Urinary bladder (tissue), 4 donors: ENCODE measurements around the gene CTNNBL1. TPM values are rescaled to one million over a fixed set of nuclear protein-coding genes. Genes with fewer than 3 reads are reported as not detected.

Experiments used
- DNase-seq: peaks from one replicate; pipeline ENCODE4 v3.0.0-alpha.2; 2015; ENCODE audit errors: extremely low spot score
- H3K27ac ChIP-seq: one replicate; pipeline ENCODE4 v1.5.1; 2013; ENCODE audit warnings: low read depth, mild to moderate bottlenecking, moderate library complexity
- H3K36me3 ChIP-seq: one replicate; pipeline ENCODE4 v1.6.1; 2013; ENCODE audit warnings: mild to moderate bottlenecking, moderate library complexity; ENCODE audit not compliant: insufficient read depth
- H3K4me1 ChIP-seq: one replicate; pipeline ENCODE4 v1.6.1; 2013; ENCODE audit warnings: mild to moderate bottlenecking, moderate library complexity; ENCODE audit not compliant: insufficient read depth
- H3K4me3 ChIP-seq: one replicate; pipeline ENCODE4 v1.5.1; 2013; ENCODE audit warnings: low read depth, low read length
- WGBS: extraction: QIAGEN DNeasy Blood & Tissue Kit; methylation state at CpG from one replicate; pipeline ENCODE4 v1.1.7; 2013; 5-methylcytosine and 5-hydroxymethylcytosine counted together
- polyA plus RNA-seq: library from polyadenylated mRNA; stranded (reverse); fragments of 200-250 nt; gene quantifications from one replicate; pipeline ENCODE4 v1.2.3, GENCODE V29; 2013
- total RNA-seq: library from RNA; depleted of rRNA; stranded (reverse); fragments of >200 nt; gene quantifications from one replicate; pipeline ENCODE4 v1.2.3, GENCODE V29; 2014
- donor health status: healthy with polysubstance abuse.
- donor health status: healthy.

CTNNBL1 gene
- total and polyA plus RNA-seq, 2 donors, result 22.2 to 39.3 TPM

DNA sequence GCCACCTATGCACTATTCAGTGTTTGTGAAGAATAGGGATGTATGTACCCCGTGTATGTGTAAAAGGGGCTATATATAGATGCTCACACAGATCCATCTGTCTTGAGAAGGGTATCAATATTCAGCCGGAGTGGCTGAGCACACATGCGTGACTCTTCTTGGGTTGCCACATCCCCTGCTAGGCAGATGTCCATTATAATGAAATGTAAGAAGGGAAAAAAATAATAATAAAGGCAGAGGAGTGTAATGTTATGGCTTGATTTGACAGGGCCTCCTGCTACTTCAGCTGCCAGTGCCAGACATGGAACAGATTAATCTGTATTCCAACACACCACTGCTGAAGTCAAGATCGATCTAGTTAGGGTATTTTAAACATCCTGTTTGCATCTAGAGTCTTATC, 134.9 kb downstream of the CTNNBL1 start:
- no peaks in the 10 kb centered on the region for H3K36me3 ChIP-seq
- 81% methylated on average over 4 of the region's 4 CpGs for WGBS
- no peak overlapping the region for H3K4me3 ChIP-seq
- H3K4me1 ChIP-seq, result no peaks in the 10 kb centered on the region
- no peak overlapping the region for H3K27ac ChIP-seq
- no peak for DNase-seq

DNA sequence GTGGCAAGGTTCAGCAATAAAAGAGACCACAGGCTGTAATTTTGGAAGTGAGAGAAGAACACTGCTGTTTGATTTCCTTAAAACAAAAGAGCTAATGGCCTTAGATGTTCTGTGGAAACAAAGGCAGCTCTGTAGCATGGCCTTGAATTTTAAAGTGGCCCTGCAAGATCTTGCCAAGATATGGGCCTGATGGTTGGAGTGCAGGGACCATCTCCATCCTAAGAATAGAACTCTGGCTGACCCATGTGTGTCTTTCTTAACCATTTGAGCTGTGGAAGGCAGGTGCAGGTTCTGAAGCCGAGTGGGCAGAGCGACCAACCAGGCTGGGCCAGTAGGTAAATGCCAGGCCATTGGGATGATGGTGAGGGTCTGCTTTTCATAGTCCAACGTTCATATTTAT, 135.3 kb downstream of the CTNNBL1 start:
- Histone ChIP-seq H3K4me1 (no peaks in the 10 kb centered on the region), H3K4me3 (no peak overlapping the region), H3K27ac (no peak overlapping the region), H3K36me3 (no peaks in the 10 kb centered on the region)
- WGBS, result 94% methylated on average over 3 of the region's 3 CpGs
- DNase-seq, result no peak

DNA sequence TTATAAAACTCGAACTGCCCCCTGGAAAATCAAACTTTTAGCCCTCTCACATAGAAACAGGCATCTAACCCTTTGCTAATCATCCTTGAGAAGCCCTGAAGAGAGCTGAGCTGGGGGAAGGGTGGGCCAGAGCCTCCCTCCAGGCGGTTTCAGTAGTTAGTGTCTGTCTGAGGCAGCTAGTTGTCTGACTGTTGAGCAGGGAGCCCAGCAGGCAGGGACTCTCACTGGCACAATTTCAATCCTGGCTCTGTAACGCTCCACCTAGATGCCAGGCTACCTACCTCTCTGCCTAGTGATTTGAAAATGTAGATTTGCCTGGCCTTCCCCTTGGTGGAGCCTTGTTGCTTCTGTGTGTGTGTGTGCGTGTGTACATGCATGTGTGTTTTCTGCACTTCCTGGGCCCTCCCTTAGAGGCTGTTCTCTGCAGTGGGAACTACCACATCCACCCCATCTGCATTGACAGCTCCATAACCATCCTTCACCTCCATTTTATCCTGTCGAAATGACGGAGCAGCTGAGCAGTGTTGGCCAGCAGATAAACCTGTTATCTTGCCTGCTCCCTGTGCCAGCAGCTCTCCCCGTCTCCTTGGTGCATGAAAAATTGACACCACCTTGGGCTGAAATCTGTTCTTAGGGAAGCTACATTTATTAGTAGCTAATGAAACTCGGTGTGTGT, 139.5 kb downstream of the CTNNBL1 start:
- DNase-seq, result no peak
- WGBS, result 87% methylated on average over 8 of the region's 8 CpGs
- Histone ChIP-seq H3K36me3 (no peaks in the 10 kb centered on the region), H3K27ac (no peak overlapping the region), H3K4me1 (no peaks in the 10 kb centered on the region), H3K4me3 (no peak overlapping the region)

DNA sequence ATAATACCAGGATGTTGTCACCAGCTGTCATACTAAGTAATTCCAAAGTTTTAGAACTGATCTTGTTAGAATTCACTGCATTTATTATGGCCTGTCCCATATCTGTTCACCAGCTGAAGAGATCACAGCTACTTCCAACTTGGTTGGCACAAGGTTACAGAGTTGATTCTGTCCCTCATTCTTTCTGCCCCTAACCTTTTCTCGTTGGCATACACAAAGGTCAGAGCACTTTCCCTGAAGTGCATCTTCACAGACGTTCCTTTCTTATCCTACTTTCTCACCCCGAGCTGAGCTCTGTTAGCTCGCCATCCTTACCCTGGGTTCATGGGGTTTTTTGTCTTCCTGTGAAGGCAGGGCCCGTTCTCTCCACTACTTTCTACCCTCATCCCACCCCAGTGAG, 143.1 kb downstream of the CTNNBL1 start:
- no peak for DNase-seq
- Histone ChIP-seq H3K27ac (no peak overlapping the region), H3K4me3 (no peak overlapping the region), H3K4me1 (no peaks in the 10 kb centered on the region), H3K36me3 (no peaks in the 10 kb centered on the region)
- 81% methylated on average over 5 of the region's 5 CpGs for WGBS

DNA sequence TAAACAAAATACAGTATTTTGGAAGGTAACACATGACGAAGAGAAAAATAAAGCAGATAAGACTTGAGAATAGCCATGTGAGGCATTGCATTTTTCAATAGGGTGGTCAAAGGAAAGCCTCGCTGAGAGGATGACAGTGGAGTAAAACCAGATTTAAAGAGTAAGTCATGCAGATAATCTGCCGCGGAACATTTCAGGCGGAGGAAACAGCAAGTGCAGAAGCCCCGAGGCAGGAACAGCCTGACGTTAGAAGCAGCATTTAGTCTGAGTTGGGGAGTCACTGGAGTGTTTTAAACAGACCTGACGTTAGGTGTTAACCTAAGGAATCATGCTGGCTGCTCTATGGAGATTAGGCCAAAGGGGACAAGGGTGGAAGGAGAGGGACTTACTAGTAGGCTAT, 144.1 kb downstream of the CTNNBL1 start:
- no peak overlapping the region for H3K27ac ChIP-seq
- 59% methylated on average over 8 of the region's 8 CpGs for WGBS

DNA sequence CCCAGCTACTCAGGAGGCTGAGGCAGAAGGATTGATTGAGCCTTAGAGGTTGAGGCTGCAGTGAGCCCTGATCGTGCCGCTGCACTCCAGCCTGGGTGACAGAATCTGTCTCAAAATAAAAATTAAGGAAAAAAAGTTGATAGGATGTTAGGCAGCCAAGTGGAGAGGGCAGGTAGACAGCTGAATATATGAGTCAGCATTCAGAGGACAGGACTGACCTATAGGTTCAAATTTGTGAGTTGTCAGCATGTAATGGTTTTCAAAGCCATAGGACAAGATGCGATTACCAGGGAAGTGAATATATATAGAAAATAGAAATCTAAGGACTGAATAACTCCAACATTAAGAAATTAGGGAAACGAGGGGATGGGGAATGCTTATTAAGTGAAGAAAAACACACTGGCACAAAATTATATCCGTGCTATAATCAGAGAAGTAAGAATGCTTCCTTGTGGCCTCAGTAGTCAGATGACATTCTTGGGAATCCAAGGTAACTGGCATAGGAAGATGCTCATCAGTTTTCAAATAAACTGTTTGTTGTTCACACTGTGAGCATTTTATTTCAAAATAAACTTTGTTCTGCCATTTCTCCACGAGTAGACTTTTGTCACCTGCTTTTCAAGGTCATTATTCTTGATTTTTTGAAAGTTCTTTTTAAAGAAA, 145.1 kb downstream of the CTNNBL1 start:
- WGBS, result 87% methylated on average over 6 of the region's 6 CpGs
- H3K36me3 ChIP-seq, result no peaks in the 10 kb centered on the region
- no peak overlapping the region for H3K4me3 ChIP-seq
- H3K27ac ChIP-seq, result no peak overlapping the region
- H3K4me1 ChIP-seq, result no peaks in the 10 kb centered on the region
- no peak for DNase-seq

More for the DNA sequence above, 144.1 kb downstream of the CTNNBL1 start:
- Histone ChIP-seq H3K4me1 (no peaks in the 10 kb centered on the region), H3K36me3 (no peaks in the 10 kb centered on the region), H3K4me3 (no peak overlapping the region)
- DNase-seq, result no peak

DNA sequence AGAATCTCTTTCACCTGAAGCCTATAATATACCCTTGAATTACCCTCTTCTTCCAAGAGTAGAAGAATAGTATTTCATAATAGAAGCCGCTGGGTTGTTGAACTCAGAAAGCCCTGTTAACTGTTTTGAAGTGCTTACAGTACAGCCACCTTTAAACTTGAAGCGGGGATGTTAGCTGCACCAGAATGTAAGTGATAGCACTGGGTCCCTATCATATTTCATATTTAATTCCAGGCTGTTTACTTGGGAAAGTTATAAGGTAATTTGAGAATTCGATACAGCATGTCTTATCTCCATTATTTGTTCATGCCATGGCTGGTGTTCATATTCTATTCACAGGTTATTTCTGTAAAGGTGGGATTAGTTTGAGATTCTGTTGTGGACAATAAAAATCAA, 145.6 kb downstream of the CTNNBL1 start:
- Histone ChIP-seq H3K4me3 (no peak overlapping the region), H3K4me1 (no peaks in the 10 kb centered on the region), H3K36me3 (no peaks in the 10 kb centered on the region), H3K27ac (no peak overlapping the region)
- 82% methylated on average over 3 of the region's 3 CpGs for WGBS
- DNase-seq, result no peak

DNA sequence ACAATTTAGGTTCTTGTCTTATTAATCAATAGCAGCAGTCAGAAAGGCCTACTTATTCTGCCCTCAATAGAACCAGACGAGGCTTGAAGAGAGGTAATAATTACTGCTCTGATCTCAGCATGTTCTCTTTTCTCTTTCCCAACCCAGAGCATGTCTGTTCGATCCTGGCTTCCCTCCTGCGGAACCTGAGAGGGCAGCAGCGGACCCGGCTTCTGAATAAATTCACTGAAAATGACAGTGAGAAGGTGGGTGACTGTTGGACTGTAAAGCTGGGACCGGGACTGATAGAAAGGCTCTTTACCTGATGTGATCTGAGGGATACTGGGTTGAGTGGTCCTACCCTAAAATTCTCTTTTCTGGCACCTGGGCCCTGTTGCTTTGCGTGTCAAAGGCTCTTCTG, 146.1 kb downstream of the CTNNBL1 start:
- Histone ChIP-seq H3K27ac (no peak overlapping the region), H3K36me3 (no peaks in the 10 kb centered on the region)
- WGBS, result 91% methylated on average over 7 of the region's 7 CpGs

DNA sequence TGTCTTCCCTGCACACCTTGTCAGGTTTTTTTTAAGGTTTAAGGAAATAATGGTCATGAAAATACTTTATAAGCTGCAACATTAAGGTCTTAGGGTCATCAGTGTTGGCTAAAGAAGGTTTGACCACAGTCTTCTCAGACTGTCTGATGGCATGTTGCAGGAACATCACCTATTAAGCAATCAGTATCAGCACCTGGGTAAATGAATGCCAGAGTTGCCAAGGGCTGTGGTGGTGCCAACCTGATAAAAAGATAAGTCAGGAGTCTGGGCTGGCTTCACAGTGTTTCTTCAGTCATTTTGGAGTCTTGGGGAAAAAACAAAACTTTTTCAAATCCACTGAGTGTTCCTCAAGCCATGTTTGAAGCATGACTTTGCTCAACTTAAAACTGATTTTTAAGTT, 147.6 kb downstream of the CTNNBL1 start:
- Histone ChIP-seq H3K36me3 (no peaks in the 10 kb centered on the region), H3K4me3 (no peak overlapping the region), H3K27ac (no peak overlapping the region), H3K4me1 (no peaks in the 10 kb centered on the region)
- no peak for DNase-seq

More for the DNA sequence above, 146.1 kb downstream of the CTNNBL1 start:
- H3K4me1 ChIP-seq, result no peaks in the 10 kb centered on the region
- H3K4me3 ChIP-seq, result no peak overlapping the region
- no peak for DNase-seq

DNA sequence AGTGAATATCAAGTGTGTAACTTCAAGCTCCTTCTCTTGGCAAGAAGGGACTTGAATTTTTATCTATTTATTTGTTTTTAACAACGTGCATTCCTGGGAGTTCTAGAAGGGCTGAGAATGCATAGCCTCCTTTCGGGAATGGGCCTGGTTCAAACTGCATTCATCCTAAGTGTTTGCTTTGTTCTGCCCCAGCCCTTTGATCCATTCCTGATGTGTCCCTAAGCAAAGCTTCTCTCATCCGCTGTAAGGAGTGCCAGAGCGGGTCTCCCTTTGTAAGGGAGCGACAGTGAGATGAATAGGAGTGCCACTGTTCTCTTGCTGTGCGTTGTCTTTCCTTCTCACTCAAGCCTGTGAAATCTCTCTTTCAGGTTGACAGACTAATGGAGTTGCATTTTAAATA, 148.1 kb downstream of the CTNNBL1 start:
- Histone ChIP-seq H3K4me3 (no peak overlapping the region), H3K27ac (no peak overlapping the region), H3K4me1 (no peaks in the 10 kb centered on the region), H3K36me3 (no peaks in the 10 kb centered on the region)
- 77% methylated on average over 6 of the region's 6 CpGs for WGBS
- no peak for DNase-seq

DNA sequence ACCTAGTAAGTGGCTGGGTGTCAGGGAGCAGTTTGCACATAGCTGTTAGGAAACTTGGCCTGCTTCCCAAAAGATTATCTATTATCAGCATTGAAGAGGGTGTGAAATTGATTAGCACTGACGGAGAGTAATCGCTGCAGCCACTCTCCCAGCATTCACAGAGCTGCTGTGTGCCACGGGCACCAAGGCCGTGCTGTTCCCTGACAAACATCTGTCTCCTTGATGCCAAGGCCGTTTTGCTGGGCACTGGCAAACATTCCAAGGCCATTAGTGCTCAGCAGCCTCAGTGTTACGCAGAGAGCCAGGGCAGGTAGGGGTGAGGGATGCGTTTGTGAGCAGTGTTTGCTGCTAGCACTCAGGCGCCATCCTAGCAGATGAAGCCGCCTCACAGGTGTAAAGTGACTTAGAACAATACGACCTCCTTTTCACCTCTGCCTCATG, 151.4 kb downstream of the CTNNBL1 start:
- 79% methylated on average over 10 of the region's 10 CpGs for WGBS
- Histone ChIP-seq H3K4me1 (no peaks in the 10 kb centered on the region), H3K27ac (no peak overlapping the region), H3K4me3 (no peak overlapping the region), H3K36me3 (no peaks in the 10 kb centered on the region)
- DNase-seq, result no peak

DNA sequence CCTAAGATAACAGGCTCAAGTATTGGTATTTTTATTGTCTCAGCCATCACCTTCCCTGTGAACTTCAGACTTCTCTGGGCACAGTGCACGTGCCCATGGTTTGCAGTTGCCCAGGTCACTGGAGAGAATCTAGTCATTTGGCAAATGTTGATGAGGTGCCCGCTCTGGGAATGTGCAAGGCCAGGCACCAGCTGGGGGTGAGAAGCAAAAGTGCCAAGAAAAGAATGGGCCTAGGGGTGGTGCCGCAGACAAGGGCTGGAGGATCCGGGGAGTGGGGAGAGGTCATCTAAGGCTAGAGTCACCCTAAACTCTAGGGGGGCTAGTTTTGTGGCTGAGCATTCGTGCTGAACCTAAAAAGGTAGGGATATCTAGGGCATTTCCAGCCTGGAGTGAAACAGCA, 152.0 kb downstream of the CTNNBL1 start:
- 91% methylated on average over 5 of the region's 5 CpGs for WGBS
- no peak for DNase-seq
- Histone ChIP-seq H3K4me3 (no peak overlapping the region), H3K4me1 (no peaks in the 10 kb centered on the region), H3K36me3 (no peaks in the 10 kb centered on the region), H3K27ac (no peak overlapping the region)

DNA sequence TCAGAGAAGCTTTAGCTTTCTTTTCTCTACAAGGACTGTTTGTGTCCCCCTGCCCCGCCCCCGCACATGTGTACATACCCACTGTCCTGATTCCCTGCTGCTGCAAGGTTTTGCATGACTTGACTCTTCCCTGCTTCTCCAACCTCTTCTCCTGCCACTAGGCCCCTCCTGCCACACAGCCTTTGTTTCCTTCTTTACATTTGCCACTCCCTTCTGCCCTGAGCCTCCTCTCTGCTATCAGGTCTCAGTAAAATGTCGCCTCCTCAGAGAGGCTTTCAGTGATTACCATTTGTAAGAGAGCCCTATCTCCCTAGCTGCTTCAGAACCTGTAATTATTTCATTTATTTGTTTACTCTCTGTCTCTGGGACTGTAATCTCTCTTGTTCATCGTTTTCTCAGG, 152.7 kb downstream of the CTNNBL1 start:
- WGBS, result 82% methylated on average over 4 of the region's 4 CpGs

DNA sequence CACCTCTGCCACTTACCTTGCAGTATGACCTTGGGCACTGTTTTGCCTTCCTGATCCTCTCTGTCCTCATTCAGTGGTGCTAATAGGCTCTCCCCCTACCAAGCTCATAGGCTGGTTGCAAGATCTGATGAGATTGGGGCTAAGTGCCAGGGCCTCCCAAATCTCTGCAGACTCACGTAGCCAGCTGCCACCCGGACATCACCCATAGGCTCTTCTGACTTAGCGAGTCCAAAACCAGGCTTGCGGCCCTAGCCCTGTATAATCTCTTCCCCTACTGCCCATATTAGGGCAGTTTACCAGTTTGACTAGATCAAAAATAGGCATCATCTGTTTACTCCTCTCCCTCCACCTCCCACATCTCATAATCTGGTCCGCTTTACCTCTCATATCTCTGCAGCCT, 154.9 kb downstream of the CTNNBL1 start:
- WGBS, result 90% methylated on average over 5 of the region's 5 CpGs
- Histone ChIP-seq H3K36me3 (no peaks in the 10 kb centered on the region), H3K4me3 (no peak overlapping the region), H3K27ac (no peak overlapping the region), H3K4me1 (no peaks in the 10 kb centered on the region)
- DNase-seq, result no peak

More for the DNA sequence above, 152.7 kb downstream of the CTNNBL1 start:
- Histone ChIP-seq H3K4me1 (no peaks in the 10 kb centered on the region), H3K4me3 (no peak overlapping the region), H3K27ac (no peak overlapping the region), H3K36me3 (no peaks in the 10 kb centered on the region)
- DNase-seq, result no peak
